Left renal cortex interstitium (tissue), 4 donors: ENCODE results near the gene KCTD15. TPM values are rescaled to one million over a fixed set of nuclear protein-coding genes. Genes with fewer than 3 reads are reported as not detected.

Source experiments
- DNase-seq, 4 donors: peaks; one replicate each; pipeline ENCODE4 v3.0.0-alpha.2; 2013; ENCODE audit warnings: low read depth in 4 of 4, low spot score in 2 of 4, missing footprints in 1 of 4
- polyA plus RNA-seq, 4 donors: library from polyadenylated mRNA; unstranded; fragments of 120-200 nt; gene quantifications; one replicate each; pipeline ENCODE4 v1.2.1, GENCODE V29; 2013; ENCODE audit not compliant: insufficient read length in 4 of 4

Gene KCTD15
- polyA plus RNA-seq, 4 donors: 38.2 to 82.0 (median 65.0) TPM

DNA sequence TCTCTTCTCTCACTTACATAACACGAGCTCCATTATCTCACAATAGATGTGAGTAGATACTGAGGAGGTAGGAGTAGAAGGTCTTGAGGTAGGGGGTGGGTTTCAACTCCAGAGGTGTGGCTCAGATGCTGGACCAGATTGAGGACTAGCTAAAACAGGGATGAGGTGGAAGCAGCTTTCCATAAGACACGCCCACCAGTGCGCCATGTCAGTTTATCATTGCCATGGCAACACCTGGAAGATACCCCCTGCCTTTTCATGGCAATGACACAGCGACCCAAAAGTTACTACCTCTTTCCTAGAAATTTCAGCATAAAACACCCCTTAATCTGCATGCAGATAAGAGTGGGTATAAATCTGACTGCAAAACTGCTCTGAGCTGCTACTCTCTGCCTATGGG, 44.1 kb downstream of the KCTD15 start:
- no peak for DNase-seq

- no peak for DNase-seq
Observed at GRCh38 chr19:33841685-33842084, 45.0 kb downstream of the KCTD15 start.

DNA sequence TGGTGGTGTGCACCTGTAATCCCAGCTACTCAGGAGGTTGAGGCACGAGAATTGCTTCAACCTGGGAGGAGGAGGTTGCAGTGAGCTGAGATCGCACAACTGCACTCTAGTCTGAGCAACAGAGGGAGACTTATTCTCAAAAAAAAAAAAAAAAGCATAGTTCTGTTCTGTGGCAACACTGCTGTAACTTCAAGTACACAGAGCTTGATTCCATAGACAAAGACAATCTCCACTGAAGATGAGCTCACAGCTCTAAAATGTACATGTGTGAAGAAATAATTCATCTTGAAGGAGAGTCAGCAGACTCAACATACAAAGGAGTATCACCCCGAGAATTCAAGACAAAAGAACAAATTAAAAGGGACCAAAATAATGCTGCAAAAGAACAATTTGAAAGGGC, 47.8 kb downstream of the KCTD15 start:
- no peak for DNase-seq

DNA sequence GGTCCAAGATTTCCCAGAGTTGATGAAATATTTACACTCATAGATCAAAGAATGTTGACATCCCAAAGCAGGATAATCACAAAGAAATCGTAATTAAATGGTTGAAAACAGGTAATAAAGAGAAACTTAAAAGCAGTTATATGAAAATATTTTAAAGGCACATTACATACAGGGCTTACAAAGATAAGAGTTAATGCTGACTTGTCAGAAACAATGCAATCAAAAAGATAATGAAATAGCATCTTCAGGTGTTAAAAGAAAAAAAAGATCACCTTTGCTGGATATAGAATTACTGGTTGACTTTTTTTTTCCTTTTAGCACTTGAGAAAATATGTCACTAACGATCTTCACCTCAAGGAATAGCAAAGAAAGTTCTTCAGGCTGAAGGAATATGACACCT, 48.8 kb downstream of the KCTD15 start:
- no peak for DNase-seq

GRCh38 chr19:33849551-33850147, 53.0 kb downstream of the KCTD15 start:
- DNase-seq: no peak

GRCh38 chr19:33859016-33859415, 62.3 kb downstream of the KCTD15 start:
- no peak for DNase-seq

GRCh38 chr19:33860312-33861090, 63.8 kb downstream of the KCTD15 start:
- no peak for DNase-seq

DNA sequence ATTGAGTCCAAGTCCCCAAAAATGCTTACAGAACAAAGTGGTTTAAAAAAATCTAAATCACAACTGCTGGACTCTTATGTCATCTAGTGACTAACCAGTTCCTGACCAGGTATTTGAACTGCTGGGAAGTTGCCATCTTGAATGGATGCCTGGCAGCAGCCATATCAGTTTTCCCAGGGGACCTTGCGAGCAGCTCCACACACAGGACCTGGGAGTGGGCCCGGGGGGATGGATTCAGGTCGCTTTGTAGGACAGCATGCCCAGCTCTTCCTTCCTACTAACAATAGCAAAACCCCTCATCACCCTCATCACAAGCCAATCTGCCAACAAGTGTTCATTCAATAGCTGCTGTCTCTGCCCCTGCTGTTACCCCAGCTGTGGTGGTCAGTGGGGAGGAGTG, 65.3 kb downstream of the KCTD15 start:
- DNase-seq: no peak

GRCh38 chr19:33862981-33863380, 66.3 kb downstream of the KCTD15 start:
- no peak for DNase-seq

GRCh38 chr19:33863436-33863835, 66.8 kb downstream of the KCTD15 start:
- DNase-seq: no peak

DNA sequence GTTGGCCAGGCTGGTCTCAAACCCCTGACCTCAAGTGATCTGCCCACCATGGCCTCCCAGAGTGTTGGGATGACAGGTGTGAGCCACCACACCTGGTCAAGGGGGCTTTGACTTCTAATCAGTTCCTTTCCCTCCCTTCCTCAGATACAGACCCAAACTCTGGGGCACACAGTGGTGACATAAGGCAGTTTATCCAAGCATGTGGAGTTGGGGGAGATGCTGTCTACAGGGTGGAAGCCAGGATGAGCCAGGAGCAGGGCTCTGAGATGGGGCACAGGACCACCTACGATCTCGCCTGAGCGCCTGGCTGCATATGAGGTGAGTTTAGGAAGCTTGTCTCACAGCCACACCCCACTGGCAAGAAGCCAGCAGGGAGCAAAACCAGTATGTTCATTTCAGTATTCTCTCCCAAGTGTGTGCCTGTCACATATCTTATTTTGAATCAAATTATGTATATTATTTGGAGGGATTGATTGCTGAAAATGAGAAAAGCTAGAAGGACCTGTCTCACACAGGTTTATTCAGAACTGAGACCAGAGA, 67.7 kb downstream of the KCTD15 start:
- no peak for DNase-seq

GRCh38 chr19:33865306-33865705, 68.6 kb downstream of the KCTD15 start:
- DNase-seq: no peak

Other genes starting within 250 kb of the KCTD15 start
- gene CHST8, start 174.9 kb upstream of the KCTD15 start, polyA plus RNA-seq: under 1 TPM; 0.14 to 0.39 (median 0.27) TPM